HG02943 (cell line): ENCODE results near the gene STK32B.

ENCODE experiments used
- ATAC-seq: cut with Tn5 transposase; IDR thresholded peaks from one replicate; pipeline ENCODE4 v1.9.1; 2021; ENCODE audit warnings: mild to moderate bottlenecking, low read depth, moderate library complexity; ENCODE audit not compliant: unreplicated experiment

Gene STK32B

GRCh38 chr4:5029447-5029846, 21.8 kb upstream of the STK32B start:
- ATAC-seq, result no peak

- ATAC-seq, result no peak
These were observed 21.1 kb upstream of the STK32B start for GRCh38 chr4:5030221-5030620.

GRCh38 chr4:5030927-5031326, 20.4 kb upstream of the STK32B start:
- ATAC-seq, result no peak

GRCh38 chr4:5032813-5033212, 18.5 kb upstream of the STK32B start:
- ATAC-seq, result no peak

- ATAC-seq, result no peak
These were observed 17.9 kb upstream of the STK32B start for GRCh38 chr4:5033281-5033841.

- no peak for ATAC-seq
These were observed 17.1 kb upstream of the STK32B start for GRCh38 chr4:5034206-5034605.

GRCh38 chr4:5036239-5036638, 15.0 kb upstream of the STK32B start:
- no peak for ATAC-seq

- no peak for ATAC-seq
These were observed 13.4 kb upstream of the STK32B start for GRCh38 chr4:5037553-5038551.

GRCh38 chr4:5039800-5040199, 11.5 kb upstream of the STK32B start:
- no peak for ATAC-seq

- no peak for ATAC-seq
These were observed 10.2 kb upstream of the STK32B start for GRCh38 chr4:5040856-5041620.

GRCh38 chr4:5041699-5042098, 9.6 kb upstream of the STK32B start:
- no peak for ATAC-seq

- no peak for ATAC-seq
These were observed 7.7 kb upstream of the STK32B start for GRCh38 chr4:5043579-5043978.

GRCh38 chr4:5044341-5044740, 6.9 kb upstream of the STK32B start:
- no peak for ATAC-seq

- no peak for ATAC-seq
These were observed 6.2 kb upstream of the STK32B start for GRCh38 chr4:5045097-5045496.

- no peak for ATAC-seq
These were observed 2.6 kb upstream of the STK32B start for GRCh38 chr4:5048721-5049120.

- no peak for ATAC-seq
These were observed 581 bp upstream of the STK32B start for GRCh38 chr4:5050520-5051277.

- ATAC-seq, result no peak
These were observed 973 bp downstream of the STK32B start for GRCh38 chr4:5052204-5052702.

- ATAC-seq, result no peak
These were observed 1.6 kb downstream of the STK32B start for GRCh38 chr4:5052726-5053425.

- ATAC-seq, result no peak
These were observed 3.3 kb downstream of the STK32B start for GRCh38 chr4:5054532-5054931.

GRCh38 chr4:5055411-5055810, 4.1 kb downstream of the STK32B start:
- ATAC-seq, result no peak
